ENCODE data around the gene ZNF17.

DNA sequence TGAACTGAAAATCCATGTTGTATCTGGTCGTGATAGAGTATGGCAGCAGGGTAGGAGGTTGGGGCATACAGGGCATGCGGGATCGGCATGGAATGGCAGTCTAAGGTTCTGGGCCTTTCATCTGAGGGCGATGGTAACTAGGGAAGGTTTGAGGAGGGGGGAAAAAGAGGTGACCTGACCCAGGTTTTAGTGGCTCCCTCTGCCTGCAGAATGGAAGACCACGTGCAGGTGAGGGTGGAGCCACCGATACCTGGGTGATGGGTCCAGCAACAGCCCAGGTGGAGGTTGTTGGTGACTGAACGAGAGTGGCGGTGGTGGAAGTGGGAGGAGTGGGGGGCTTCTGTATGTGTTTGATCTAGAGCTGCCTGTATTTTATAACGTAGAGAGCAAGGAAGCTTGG lies 28.0 kb downstream of the ZNF17 start:
- TF ChIP-seq, protein P1, sequence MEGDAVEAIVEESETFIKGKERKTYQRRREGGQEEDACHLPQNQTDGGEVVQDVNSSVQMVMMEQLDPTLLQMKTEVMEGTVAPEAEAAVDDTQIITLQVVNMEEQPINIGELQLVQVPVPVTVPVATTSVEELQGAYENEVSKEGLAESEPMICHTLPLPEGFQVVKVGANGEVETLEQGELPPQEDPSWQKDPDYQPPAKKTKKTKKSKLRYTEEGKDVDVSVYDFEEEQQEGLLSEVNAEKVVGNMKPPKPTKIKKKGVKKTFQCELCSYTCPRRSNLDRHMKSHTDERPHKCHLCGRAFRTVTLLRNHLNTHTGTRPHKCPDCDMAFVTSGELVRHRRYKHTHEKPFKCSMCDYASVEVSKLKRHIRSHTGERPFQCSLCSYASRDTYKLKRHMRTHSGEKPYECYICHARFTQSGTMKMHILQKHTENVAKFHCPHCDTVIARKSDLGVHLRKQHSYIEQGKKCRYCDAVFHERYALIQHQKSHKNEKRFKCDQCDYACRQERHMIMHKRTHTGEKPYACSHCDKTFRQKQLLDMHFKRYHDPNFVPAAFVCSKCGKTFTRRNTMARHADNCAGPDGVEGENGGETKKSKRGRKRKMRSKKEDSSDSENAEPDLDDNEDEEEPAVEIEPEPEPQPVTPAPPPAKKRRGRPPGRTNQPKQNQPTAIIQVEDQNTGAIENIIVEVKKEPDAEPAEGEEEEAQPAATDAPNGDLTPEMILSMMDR (IDR thresholded peaks at IDR 0.05; ENCODE audit: insufficient read depth, low read length), result no peak
- no peak for TF ChIP-seq SPI1 (IDR thresholded peaks at IDR 0.05; ENCODE audit: borderline replicate concordance, low read depth)
- TF ChIP-seq GABPA (IDR thresholded peaks at IDR 0.05; ENCODE audit: low read depth), result no peak
- TF ChIP-seq POLR2AphosphoS5 (IDR thresholded peaks at IDR 0.05; ENCODE audit: low read depth), result no peak
- TF ChIP-seq, protein P2, sequence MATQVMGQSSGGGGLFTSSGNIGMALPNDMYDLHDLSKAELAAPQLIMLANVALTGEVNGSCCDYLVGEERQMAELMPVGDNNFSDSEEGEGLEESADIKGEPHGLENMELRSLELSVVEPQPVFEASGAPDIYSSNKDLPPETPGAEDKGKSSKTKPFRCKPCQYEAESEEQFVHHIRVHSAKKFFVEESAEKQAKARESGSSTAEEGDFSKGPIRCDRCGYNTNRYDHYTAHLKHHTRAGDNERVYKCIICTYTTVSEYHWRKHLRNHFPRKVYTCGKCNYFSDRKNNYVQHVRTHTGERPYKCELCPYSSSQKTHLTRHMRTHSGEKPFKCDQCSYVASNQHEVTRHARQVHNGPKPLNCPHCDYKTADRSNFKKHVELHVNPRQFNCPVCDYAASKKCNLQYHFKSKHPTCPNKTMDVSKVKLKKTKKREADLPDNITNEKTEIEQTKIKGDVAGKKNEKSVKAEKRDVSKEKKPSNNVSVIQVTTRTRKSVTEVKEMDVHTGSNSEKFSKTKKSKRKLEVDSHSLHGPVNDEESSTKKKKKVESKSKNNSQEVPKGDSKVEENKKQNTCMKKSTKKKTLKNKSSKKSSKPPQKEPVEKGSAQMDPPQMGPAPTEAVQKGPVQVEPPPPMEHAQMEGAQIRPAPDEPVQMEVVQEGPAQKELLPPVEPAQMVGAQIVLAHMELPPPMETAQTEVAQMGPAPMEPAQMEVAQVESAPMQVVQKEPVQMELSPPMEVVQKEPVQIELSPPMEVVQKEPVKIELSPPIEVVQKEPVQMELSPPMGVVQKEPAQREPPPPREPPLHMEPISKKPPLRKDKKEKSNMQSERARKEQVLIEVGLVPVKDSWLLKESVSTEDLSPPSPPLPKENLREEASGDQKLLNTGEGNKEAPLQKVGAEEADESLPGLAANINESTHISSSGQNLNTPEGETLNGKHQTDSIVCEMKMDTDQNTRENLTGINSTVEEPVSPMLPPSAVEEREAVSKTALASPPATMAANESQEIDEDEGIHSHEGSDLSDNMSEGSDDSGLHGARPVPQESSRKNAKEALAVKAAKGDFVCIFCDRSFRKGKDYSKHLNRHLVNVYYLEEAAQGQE (IDR thresholded peaks at IDR 0.05; ENCODE audit: insufficient replicate concordance, low read depth), result no peak
